KMS-11 (cell line): ENCODE results near the gene PDE1A.

ENCODE experiments used
- H2AFZ ChIP-seq: fragments of 200-600 bp; sonication (generic); 2 replicates; pipeline ENCODE4 v1.6.1; 2016; ENCODE audit warnings: antibody characterized with exemption, mixed run types, low read depth
- H3K27ac ChIP-seq: fragments of 200-600 bp; sonication (generic); 2 replicates; pipeline ENCODE4 v1.6.1; 2016; ENCODE audit warnings: mild to moderate bottlenecking, mixed run types
- H3K27me3 ChIP-seq: fragments of 200-600 bp; sonication (generic); 2 replicates; pipeline ENCODE4 v1.6.1; 2017; ENCODE audit warnings: mild to moderate bottlenecking, low read depth, mixed run types, moderate library complexity; ENCODE audit not compliant: insufficient read depth
- H3K36me3 ChIP-seq: fragments of 200-600 bp; sonication (generic); 2 replicates; pipeline ENCODE4 v1.6.1; 2017; ENCODE audit warnings: mild to moderate bottlenecking, mixed run types; ENCODE audit not compliant: insufficient read depth
- H3K4me1 ChIP-seq: fragments of 200-600 bp; sonication (generic); 2 replicates; pipeline ENCODE4 v1.6.1; 2016; ENCODE audit warnings: mild to moderate bottlenecking, low read depth, mixed run types; ENCODE audit not compliant: poor library complexity, severe bottlenecking
- H3K4me2 ChIP-seq: fragments of 200-600 bp; sonication (generic); 2 replicates; pipeline ENCODE4 v1.7.0; 2016; ENCODE audit warnings: mild to moderate bottlenecking, mixed run types
- H3K4me3 ChIP-seq: fragments of 200-600 bp; sonication (generic); IDR thresholded peaks from 2 replicates; pipeline ENCODE4 v1.6.1; 2017; ENCODE audit warnings: low read depth, low read length, mixed read lengths; ENCODE audit not compliant: insufficient read depth
- H3K79me2 ChIP-seq: fragments of 200-600 bp; sonication (generic); 2 replicates; pipeline ENCODE4 v1.6.1; 2016; ENCODE audit warnings: low read depth, mixed run types; ENCODE audit not compliant: insufficient read depth
- H3K9ac ChIP-seq: fragments of 200-600 bp; sonication (generic); 2 replicates; pipeline ENCODE4 v1.6.1; 2016; ENCODE audit warnings: mild to moderate bottlenecking, mixed run types
- H4K20me1 ChIP-seq: fragments of 200-600 bp; sonication (generic); 2 replicates; pipeline ENCODE4 v1.6.1; 2016; ENCODE audit warnings: mild to moderate bottlenecking, mixed run types; ENCODE audit not compliant: insufficient read depth
- CTCF ChIP-seq: fragments of 200-600 bp; sonication (generic); conservative IDR thresholded peaks from 2 replicates; pipeline ENCODE4 v1.6.1; 2017; ENCODE audit warnings: low read depth, mild to moderate bottlenecking, antibody characterized with exemption, low read length, moderate library complexity, mixed read lengths

PDE1A gene

GRCh38 chr2:182349268-182349667, 77.6 kb downstream of the PDE1A start:
- Histone ChIP-seq H3K36me3 (no peaks in the 10 kb centered on the region), H3K4me3 (no peak overlapping the region)

GRCh38 chr2:182345384-182345783, 81.5 kb downstream of the PDE1A start:
- H3K27me3 ChIP-seq: no peaks in the 10 kb centered on the region
- no peaks in the 10 kb centered on the region for H3K4me1 ChIP-seq
- TF ChIP-seq CTCF: no peak
- H4K20me1 ChIP-seq: no peaks in the 10 kb centered on the region
- no peaks in the 10 kb centered on the region for H3K79me2 ChIP-seq
- no peak overlapping the region for H3K9ac ChIP-seq
- H3K27ac ChIP-seq: no peak overlapping the region
- H3K4me2 ChIP-seq: no peak overlapping the region
- no peak overlapping the region for H2AFZ ChIP-seq
- H3K36me3 ChIP-seq: no peaks in the 10 kb centered on the region
- H3K4me3 ChIP-seq: no peak overlapping the region

More at GRCh38 chr2:182349268-182349667, 77.6 kb downstream of the PDE1A start:
- no peak overlapping the region for H3K27ac ChIP-seq
- no peak for TF ChIP-seq CTCF
- H3K4me1 ChIP-seq: no peaks in the 10 kb centered on the region
- H3K9ac ChIP-seq: no peak overlapping the region
- H3K27me3 ChIP-seq: no peaks in the 10 kb centered on the region
- H4K20me1 ChIP-seq: no peaks in the 10 kb centered on the region
- no peaks in the 10 kb centered on the region for H3K79me2 ChIP-seq
- no peak overlapping the region for H3K4me2 ChIP-seq
- no peak overlapping the region for H2AFZ ChIP-seq

- Histone ChIP-seq H3K27me3 (no peaks in the 10 kb centered on the region), H2AFZ (no peak overlapping the region), H3K4me1 (no peaks in the 10 kb centered on the region), H4K20me1 (no peaks in the 10 kb centered on the region), H3K79me2 (no peaks in the 10 kb centered on the region), H3K27ac (no peak overlapping the region), H3K36me3 (no peaks in the 10 kb centered on the region), H3K4me2 (no peak overlapping the region), H3K4me3 (no peak overlapping the region), H3K9ac (no peak overlapping the region)
- no peak for TF ChIP-seq CTCF
These were observed 96.2 kb downstream of the PDE1A start for GRCh38 chr2:182330451-182331305.

- Histone ChIP-seq H3K79me2 (no peaks in the 10 kb centered on the region), H3K9ac (no peak overlapping the region), H3K4me2 (no peak overlapping the region), H3K4me3 (no peak overlapping the region), H2AFZ (no peak overlapping the region), H3K36me3 (no peaks in the 10 kb centered on the region), H3K4me1 (no peaks in the 10 kb centered on the region), H4K20me1 (no peaks in the 10 kb centered on the region), H3K27ac (no peak overlapping the region), H3K27me3 (no peaks in the 10 kb centered on the region)
- no peak for TF ChIP-seq CTCF
These were observed 102.2 kb downstream of the PDE1A start for GRCh38 chr2:182324665-182325064.
